Measurements from ENCODE around the gene MYLIP.
A peak's percentile ranks its signal among the peaks of the same experiment; 100 is the strongest.
"Not testable (repeated sequence)": the region's sequence is repeated elsewhere in the genome, so short reads cannot be mapped to it uniquely, and the experiment has no call there.

MYLIP gene

DNA sequence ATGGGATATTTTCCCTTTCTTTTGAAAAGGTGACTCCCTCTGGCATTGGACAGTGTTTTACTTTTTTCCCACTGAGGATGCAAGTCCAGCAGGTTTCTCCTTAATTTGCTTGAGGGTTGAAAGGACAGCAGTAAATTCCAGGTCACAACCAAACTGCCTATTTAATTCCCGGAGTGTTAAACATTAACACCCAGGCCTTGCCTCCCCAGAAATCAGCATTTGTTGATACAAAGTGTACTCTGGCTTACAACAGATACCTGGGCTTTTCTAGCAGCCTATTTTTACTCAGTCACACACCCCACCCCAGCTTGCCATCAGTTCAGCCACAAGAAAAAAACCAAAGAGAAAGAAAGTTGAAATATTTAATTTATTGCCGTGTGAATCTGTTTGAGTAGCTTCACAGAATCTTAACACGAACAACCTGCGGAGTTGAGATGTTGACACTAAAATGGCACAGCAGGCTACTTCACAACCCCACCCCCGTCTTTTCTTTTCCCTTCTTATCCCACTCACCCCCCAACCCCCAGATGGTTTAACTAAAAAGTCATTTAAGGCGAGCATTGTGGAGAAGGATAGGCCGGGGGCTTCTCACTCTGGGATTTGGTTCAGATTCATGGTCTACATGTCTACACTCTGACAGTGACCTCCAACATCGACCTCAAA is 45.7 kb downstream of the MYLIP start:
- DNase-seq = no peak

DNA sequence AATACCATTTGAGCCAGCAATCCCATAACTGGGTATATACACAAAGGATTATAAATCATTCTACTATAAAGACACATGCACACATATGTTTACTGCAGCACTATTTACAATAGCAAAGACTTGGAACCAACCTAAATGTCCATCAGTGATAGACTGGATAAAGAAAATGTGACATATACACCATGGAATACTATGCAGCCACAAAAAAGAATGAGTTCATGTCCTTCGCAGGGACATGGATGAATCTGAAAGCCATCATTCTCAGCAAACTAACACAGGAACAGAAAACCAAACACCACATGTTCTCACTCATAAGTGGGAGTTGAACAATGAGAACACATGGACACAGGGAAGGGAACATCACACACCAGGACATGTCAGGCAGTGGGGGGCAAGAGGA is 47.7 kb downstream of the MYLIP start:
- DNase-seq = not testable (repeated sequence)

DNA sequence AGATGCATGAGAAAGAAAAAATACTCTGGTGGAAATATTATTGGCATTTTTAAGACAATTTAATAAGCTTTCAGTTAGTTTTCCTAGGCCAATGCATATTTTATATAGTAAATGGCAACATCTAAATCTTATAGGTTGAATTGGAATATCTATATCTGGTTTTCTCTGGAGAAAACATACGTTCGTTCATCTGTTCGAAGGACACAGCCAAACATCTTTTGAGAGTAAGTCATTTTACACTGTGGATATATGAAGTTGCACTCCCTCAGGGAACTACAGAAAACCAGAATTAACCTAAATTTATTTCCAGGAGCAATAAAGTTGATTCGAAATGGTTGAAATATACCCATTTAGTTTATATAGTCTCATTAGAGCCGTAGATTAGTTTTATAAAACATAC is 49.0 kb downstream of the MYLIP start:
- DNase-seq = no peak

DNA sequence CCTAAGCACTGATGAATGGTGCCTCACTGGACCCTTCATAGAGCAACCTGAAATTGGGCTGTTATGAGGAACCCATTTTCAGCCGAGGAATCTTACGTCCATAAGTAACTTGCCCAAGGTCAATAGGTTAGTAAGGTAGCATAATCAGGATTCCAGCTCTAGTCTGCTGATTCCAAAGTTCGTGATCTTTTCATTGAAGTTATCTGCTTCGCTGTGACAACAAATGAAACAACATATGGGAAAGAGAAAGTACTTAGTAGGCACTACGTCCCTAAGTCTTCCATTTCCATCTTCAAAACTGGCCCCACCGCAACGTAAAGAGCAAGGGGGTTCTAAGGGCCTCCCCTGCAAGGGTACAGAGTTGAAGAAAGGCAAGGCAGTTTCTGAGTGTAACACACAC is 49.5 kb downstream of the MYLIP start:
- DNase-seq = no peak

DNA sequence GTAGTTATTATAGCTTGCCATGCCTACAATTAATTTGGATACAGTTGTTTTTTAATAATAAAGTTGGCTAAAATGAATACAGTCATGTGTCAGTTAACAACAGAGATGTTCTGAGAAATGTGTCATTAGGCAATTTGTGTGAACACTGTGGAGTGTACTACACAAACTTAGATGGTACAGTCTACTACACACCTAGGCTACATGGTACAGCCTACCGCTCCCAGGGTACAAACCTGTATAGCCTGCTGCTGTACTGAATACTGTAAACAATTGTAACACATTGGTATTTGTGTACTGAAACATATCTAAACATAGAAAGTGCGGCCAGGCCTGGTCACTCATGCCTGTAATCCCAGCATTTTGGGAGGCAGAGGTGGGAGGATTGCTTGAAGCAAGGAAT is 50.2 kb downstream of the MYLIP start:
- no peak for DNase-seq

DNA sequence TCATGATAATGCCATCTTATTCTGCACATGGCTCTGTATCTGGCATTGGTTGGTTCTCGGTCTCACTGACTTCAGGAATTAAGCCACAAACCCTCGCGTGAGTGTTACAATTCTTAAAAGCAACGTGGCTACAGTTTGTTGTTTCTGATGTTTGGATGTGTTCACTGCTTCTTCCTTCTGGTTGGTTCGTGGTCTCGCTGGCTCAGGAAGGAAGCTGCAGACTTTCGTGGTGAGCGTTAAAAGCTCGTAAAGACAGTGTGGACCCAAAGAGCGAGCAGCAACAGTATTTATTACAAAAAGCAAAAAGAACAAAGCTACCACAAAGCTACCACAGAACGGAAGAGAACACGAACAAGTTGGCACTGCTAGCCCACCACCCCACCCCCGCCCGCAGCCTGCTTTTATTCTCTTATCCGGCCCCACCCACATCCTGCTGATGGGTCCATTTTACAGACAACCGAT is 51.1 kb downstream of the MYLIP start:
- peak in 3 of 5 experiments; percentile 35 to 98 (median 71) for DNase-seq

DNA sequence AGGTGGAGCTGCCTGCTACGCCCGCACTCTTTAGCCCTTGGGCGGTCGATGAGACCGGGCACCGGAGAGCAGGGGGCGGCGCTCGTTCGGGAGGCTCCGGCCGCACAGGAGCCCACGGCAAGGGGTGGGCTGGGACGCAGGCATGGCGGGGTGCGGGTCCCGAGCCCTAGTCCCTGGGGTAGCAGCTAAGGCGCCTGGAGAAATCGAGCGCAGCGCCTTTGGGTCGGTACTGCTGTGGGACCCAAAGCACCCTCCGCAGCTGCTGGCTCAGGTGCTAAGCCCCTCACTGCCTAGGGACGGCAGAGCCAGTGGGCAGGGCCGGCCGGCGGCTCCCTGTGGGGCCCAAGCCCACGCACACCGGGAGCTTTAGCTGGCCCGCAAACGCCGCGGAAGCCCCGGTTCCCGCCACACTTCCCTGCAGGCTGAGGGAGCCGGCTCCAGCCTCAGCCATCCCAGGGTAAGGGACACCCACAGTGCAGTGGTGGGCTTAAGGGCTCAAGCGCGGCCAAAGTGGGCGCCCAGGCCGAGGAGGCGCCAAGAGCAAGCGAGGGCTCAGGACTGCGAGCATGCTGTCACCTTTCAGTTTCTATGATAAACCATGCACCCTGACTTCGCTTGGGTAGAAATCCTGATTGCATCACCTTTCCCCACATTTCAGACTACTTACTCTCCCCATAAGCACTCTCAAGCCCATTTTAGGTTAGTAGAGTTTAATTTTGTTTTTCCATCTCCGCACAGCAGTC is 52.0 kb downstream of the MYLIP start:
- DNase-seq = no peak

DNA sequence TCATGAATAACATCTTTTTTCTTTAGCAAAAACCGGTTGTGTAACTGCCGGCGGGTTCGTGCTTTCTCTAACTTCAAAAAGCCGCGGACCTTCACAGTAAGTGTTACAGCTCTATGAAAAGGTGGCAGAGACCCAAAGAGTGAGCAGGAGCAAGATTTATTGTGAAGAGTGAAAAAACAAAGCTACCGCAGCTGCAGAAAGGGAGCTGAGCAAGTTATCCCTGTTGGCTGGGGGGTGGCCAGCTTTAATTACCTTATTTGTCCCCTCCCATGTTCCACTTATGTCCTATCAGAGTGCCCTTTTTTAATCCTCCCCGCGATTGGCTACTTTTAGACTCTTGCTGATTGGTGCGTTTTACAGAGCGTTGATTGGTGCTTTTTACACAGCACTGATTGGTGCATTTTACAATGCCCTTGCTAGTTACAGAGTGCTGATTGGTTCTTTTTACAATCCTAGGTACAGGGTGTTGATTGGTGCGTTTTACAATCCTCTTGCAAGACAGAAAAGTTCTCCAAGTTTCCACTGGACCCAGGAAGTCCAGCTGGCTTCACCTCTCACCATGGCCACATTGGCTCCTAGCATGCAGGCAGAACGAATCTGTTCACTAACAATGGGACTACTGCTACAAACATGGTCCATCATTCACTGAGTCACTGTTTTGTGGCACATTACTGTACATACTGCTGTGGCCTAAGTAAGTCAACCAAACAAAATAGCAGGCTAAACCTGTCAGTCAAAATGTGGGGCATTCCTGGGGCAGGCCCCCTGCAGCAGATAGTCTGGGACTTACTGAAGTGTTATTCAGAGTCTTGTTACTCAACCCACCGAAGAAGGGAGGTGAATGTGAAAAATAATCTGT is 52.8 kb downstream of the MYLIP start:
- no peak for DNase-seq

DNA sequence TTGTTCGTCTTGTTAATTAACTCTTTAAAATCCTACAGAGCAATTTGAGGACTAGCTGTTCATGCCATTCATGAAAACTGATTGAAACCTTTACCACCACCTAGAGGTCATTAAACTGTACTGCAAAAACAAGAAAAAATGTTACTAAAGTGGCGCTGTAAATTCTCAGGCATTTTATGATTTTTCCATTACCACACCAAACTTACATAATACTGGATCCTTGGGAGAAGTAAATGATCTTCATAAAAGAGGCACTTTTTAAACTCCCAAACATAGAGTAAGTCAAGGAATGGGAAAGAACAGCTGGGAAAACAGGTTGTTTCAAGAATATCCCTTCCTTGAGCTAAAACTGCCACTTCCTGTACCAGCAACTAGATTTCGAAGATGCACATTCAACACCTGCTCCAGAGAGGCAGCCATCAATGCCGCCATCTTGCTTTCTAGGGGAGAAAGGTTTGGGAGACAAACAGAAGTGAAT is 54.3 kb downstream of the MYLIP start:
- DNase-seq = peak in 2 of 5 experiments; percentile 18 to 75

DNA sequence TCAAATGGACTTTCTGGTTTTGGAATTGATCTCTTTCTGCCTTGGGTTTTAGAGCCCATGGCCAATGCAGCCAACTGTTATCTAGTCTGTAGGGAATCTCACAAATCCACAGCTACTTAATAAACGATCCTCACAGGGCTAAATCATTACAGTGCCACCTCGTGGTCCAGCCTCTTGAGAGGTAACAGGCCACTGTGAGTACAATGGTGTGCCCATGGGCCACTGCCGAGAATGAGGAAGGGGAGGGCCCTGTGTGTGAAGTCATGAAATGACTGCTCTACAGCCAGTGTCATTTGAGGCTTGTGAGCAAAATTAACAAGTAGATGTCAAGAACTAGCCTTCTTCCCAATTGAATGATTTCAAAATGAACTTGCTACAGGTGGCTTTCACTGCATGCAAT is 55.2 kb downstream of the MYLIP start:
- peak in 1 of 5 experiments; percentile 62 for DNase-seq

DNA sequence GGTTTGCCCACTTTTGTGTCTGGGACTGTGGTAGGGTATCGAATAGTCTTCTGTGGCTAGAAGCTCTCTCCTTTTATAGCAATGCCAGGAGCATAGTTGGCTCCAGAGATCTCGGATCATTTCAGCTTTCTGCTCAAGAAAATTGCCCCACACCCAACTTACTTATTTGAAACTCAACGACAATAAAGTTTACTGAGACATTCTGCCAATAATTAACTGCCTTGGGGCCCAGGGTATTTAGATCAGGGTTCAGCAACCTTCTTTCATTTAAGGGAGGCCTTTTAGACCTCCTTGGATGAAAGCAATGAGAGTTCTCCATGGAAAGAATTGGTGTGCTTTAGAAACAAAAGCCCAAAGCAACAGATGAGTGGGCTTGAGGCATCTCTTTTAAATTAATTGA is 55.7 kb downstream of the MYLIP start:
- no peak for DNase-seq

DNA sequence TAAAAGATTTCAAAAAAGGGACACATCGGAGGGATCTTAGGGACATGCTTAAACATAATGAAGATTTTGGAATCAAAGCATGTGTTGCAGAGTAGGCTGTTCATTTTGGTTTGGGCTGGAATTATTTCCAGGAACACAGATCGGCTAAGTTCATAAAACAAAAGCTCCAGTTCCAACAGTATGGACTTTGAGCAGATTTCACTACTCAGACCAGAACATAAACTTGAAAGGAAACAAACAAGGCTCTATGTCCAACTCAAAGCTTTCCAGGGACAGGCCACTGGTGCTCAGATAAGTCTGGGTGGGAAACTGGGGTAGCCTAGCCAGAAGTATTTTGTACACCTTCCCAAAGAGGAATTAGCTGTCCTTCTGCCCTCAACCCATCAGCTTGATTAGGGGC is 58.3 kb downstream of the MYLIP start:
- no peak for DNase-seq

DNA sequence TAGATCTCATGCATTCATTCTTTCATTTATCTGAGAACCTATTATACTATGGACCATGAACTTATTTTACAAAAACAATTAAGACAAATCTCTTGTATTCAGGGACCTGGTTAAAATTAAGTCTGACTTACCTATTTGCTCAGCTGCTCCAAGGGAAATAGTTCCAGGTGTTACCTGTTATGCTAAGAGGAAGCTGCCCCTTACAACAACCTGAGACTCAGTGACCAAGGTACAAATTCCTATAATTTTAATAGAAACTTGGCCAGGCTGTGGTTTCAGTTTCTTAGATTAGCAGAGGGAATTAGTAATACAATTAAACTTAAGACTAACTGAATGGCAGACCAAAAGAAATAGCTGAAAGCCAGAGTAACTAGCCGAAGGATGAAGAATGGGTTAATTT is 61.3 kb downstream of the MYLIP start:
- DNase-seq = no peak

DNA sequence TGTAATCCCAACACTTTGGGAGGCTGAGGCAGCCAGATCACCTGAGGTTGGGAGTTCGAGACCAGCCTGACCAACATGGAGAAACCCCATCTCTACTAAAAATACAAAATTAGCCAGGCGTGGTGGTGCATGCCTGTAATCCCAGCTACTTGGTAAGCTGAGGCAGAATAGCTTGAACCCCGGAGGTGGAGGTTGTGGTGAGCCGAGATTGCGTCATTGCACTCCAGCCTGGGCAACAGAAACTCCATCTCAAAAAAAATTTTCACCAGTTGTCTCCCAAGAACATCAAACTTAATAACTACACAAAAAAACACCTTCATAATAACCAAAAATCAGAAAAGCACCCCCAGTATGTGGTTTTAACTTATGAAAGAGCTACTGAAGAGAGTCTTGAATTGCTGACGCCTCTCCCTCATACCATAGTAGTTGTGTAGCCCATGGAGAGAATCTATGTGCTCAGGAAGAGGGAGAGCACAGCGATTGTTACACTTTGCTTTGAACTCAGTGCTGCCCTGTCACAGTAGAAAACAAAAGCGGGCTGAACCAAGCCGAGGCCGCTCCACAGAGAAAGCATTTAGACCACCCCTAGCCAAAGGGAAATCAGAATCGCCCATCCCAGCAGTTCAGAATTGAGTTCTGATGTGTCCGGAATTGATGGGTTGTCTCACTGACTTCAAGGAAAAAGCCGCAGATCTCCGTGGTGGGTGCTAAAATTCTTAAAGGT is 67.5 kb downstream of the MYLIP start:
- DNase-seq = no peak

DNA sequence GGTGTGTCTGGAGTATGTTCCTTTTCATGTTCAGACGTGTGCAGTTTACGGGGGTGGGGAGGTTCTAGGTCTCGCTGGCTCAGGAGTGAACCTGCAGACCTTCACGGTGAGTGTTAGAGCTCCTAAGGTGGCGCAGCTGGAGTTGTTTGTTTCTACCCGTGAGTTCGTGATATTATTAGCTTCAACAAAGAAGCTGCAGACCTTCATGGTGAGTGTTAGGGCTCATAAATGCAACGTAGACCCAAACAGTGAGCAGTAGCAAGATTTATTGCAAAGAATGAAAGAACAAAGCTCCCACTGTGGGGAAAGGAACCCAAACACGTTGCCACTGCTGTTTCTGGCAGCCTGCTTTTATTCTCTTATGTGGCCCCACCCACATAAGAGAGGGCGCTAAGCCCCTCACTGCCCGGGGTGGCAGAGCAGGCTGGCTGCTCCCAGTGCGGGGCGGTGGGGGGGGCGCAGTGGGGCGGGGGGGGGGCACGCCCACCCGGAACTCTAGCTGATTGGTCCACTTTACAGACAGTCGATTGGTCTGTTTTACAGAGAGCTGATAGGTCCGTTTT is 68.2 kb downstream of the MYLIP start:
- DNase-seq = no peak
